ENCODE measurements around the gene EPM2AIP1.
"Not testable (repeated sequence)": the region's sequence is repeated elsewhere in the genome, so short reads cannot be mapped to it uniquely, and the experiment has no call there.

EPM2AIP1 gene

GRCh38 chr3:36957063-36957462 lies 35.9 kb downstream of the EPM2AIP1 start:
- H3K4me3 ChIP-seq (ENCODE audit: control insufficient read depth, low read depth, low read length): no peak overlapping the region
- TF ChIP-seq CTCF (conservative IDR thresholded peaks at IDR 0.05; ENCODE audit: control insufficient read depth, insufficient read depth, low read depth, low read length): no peak
- no peak for DNase-seq (ENCODE audit: low read depth)

- H3K4me3 ChIP-seq (ENCODE audit: control insufficient read depth, low read depth, low read length): no peak overlapping the region
- DNase-seq (ENCODE audit: low read depth): no peak
- TF ChIP-seq CTCF (conservative IDR thresholded peaks at IDR 0.05; ENCODE audit: control insufficient read depth, insufficient read depth, low read depth, low read length): no peak
These were observed 36.8 kb downstream of the EPM2AIP1 start for GRCh38 chr3:36956155-36956554.

- no peak for DNase-seq (ENCODE audit: low read depth)
- H3K4me3 ChIP-seq (ENCODE audit: control insufficient read depth, low read depth, low read length): no peak overlapping the region
These were observed 38.3 kb downstream of the EPM2AIP1 start for GRCh38 chr3:36954452-36955134.

GRCh38 chr3:36947814-36948213 lies 45.1 kb downstream of the EPM2AIP1 start:
- H3K4me3 ChIP-seq (ENCODE audit: control insufficient read depth, low read depth, low read length); DNase-seq (ENCODE audit: low read depth): not testable (repeated sequence)

More at GRCh38 chr3:36954452-36955134, 38.3 kb downstream of the EPM2AIP1 start:
- TF ChIP-seq CTCF (conservative IDR thresholded peaks at IDR 0.05; ENCODE audit: control insufficient read depth, insufficient read depth, low read depth, low read length): no peak

GRCh38 chr3:36945333-36945980 lies 47.5 kb downstream of the EPM2AIP1 start:
- no peak for TF ChIP-seq CTCF (conservative IDR thresholded peaks at IDR 0.05; ENCODE audit: control insufficient read depth, insufficient read depth, low read depth, low read length)
- no peak for DNase-seq (ENCODE audit: low read depth)
- peak overlapping the region; percentile 63 for H3K4me3 ChIP-seq (ENCODE audit: control insufficient read depth, low read depth, low read length)

GRCh38 chr3:36944641-36945270 lies 48.2 kb downstream of the EPM2AIP1 start, which contains the start of gene TRANK1:
Gene TRANK1, minus strand, starts transcription at chr3:36945054. Its CDS starts 245 bp downstream, at chr3:36944809.
- H3K4me3 ChIP-seq (ENCODE audit: control insufficient read depth, low read depth, low read length): peak within 1 kb of the TSS; percentile 63
- DNase-seq (ENCODE audit: low read depth): peak; percentile 62
- TF ChIP-seq CTCF (conservative IDR thresholded peaks at IDR 0.05; ENCODE audit: control insufficient read depth, insufficient read depth, low read depth, low read length): no peak

All from fibroblast of mammary gland (primary cell).